Measurements from ENCODE around the gene LIPT2. TPM values are rescaled to one million over a fixed set of nuclear protein-coding genes. Genes with fewer than 3 reads are reported as not detected.

The LIPT2 gene
- total RNA-seq, 2 experiments from 2014 or later: 10.7 to 10.9 TPM

GRCh38 chr11:74471037-74471436, 22.5 kb downstream of the LIPT2 start:
- H3K4me1 ChIP-seq (ENCODE audit: insufficient read depth, low read length): peaks cover 6% of the 10 kb centered on the region
- no peaks in the 10 kb centered on the region for H3K36me3 ChIP-seq (ENCODE audit: insufficient read depth, low read length)
- no peak for TF ChIP-seq CTCF (IDR thresholded peaks at IDR 0.05)
- intact Hi-C loops (cut with DNase I, micrococcal nuclease): no loop called here
- no peaks in the 10 kb centered on the region for H3K4me1 Mint-ChIP-seq (ENCODE audit: low read depth)
- ATAC-seq (ENCODE audit: poor library complexity) (no peak), DNase-seq (no peak)
- no peaks in the 10 kb centered on the region for H3K9me3 ChIP-seq (ENCODE audit: control insufficient read depth in 1 of 2, insufficient read depth in 1 of 2, low read length in 2 of 2)
- H3K27ac Mint-ChIP-seq: no peak overlapping the region
- CTCF ChIA-PET: no interaction called here
- POLR2A ChIA-PET: interaction anchor here (1.2 kb wide), 1 partner anchor 22 kb away, joined by 3 read pairs; no protein-coding TSS in a partner anchor
- no peaks in the 10 kb centered on the region for H3K9me3 Mint-ChIP-seq
- H3K4me3 ChIP-seq (ENCODE audit: low read length): no peak overlapping the region
- H3K27me3 ChIP-seq (ENCODE audit: control insufficient read depth in 1 of 2, insufficient read depth in 2 of 2, low read length in 2 of 2): peaks cover 11 to 23% of the 10 kb centered on the region in 2 experiments
- H3K36me3 Mint-ChIP-seq (ENCODE audit: low read depth): no peaks in the 10 kb centered on the region
- H3K4me3 Mint-ChIP-seq: no peak overlapping the region
- H3K27me3 Mint-ChIP-seq: peaks cover 34% of the 10 kb centered on the region
- no peak overlapping the region for H3K27ac ChIP-seq (ENCODE audit: low read depth in 1 of 2, low read length in 2 of 2)

GRCh38 chr11:74470526-74470925, 23.0 kb downstream of the LIPT2 start:
- DNase-seq (no peak), ATAC-seq (ENCODE audit: poor library complexity) (no peak)
- Histone ChIP-seq H3K4me1 (ENCODE audit: insufficient read depth, low read length) (peaks cover 6% of the 10 kb centered on the region), H3K4me3 (ENCODE audit: low read length) (no peak overlapping the region), H3K27ac (ENCODE audit: low read depth in 1 of 2, low read length in 2 of 2) (no peak overlapping the region), H3K27me3 (ENCODE audit: control insufficient read depth in 1 of 2, insufficient read depth in 2 of 2, low read length in 2 of 2) (peaks cover 13 to 24% of the 10 kb centered on the region in 2 experiments), H3K36me3 (ENCODE audit: insufficient read depth, low read length) (no peaks in the 10 kb centered on the region), H3K9me3 (ENCODE audit: control insufficient read depth in 1 of 2, insufficient read depth in 1 of 2, low read length in 2 of 2) (no peaks in the 10 kb centered on the region)
- peaks cover 40% of the 10 kb centered on the region for H3K27me3 Mint-ChIP-seq
- ChIA-PET CTCF (no interaction called here), POLR2A (interaction anchor here (1.2 kb wide), 1 partner anchor 22 kb away, joined by 3 read pairs; no protein-coding TSS in a partner anchor)
- no peak for TF ChIP-seq CTCF (IDR thresholded peaks at IDR 0.05)
- no peaks in the 10 kb centered on the region for H3K36me3 Mint-ChIP-seq (ENCODE audit: low read depth)
- H3K27ac Mint-ChIP-seq: no peak overlapping the region
- no peaks in the 10 kb centered on the region for H3K9me3 Mint-ChIP-seq
- H3K4me1 Mint-ChIP-seq (ENCODE audit: low read depth): no peaks in the 10 kb centered on the region
- intact Hi-C loops (cut with DNase I, micrococcal nuclease): no loop called here
- H3K4me3 Mint-ChIP-seq: no peak overlapping the region

GRCh38 chr11:74468936-74469335, 24.6 kb downstream of the LIPT2 start:
- Histone ChIP-seq H3K27me3 (ENCODE audit: control insufficient read depth in 1 of 2, insufficient read depth in 2 of 2, low read length in 2 of 2) (peaks cover 13 to 33% of the 10 kb centered on the region in 2 experiments), H3K4me1 (ENCODE audit: insufficient read depth, low read length) (peaks cover 6% of the 10 kb centered on the region), H3K4me3 (ENCODE audit: low read length) (no peak overlapping the region), H3K9me3 (ENCODE audit: control insufficient read depth in 1 of 2, insufficient read depth in 1 of 2, low read length in 2 of 2) (no peaks in the 10 kb centered on the region), H3K27ac (ENCODE audit: low read depth in 1 of 2, low read length in 2 of 2) (no peak overlapping the region), H3K36me3 (ENCODE audit: insufficient read depth, low read length) (no peaks in the 10 kb centered on the region)
- H3K4me3 Mint-ChIP-seq: no peak overlapping the region
- ChIA-PET POLR2A (interaction anchor here (1.0 kb wide), 1 partner anchor 24 kb away, joined by 4 read pairs; the partner anchor contains the start of gene LIPT2), CTCF (no interaction called here)
- no peak for TF ChIP-seq CTCF (IDR thresholded peaks at IDR 0.05)
- H3K27me3 Mint-ChIP-seq: peaks cover 48% of the 10 kb centered on the region
- no peaks in the 10 kb centered on the region for H3K4me1 Mint-ChIP-seq (ENCODE audit: low read depth)
- H3K9me3 Mint-ChIP-seq: no peaks in the 10 kb centered on the region
- ATAC-seq (ENCODE audit: poor library complexity) (no peak), DNase-seq (no peak)
- no peak overlapping the region for H3K27ac Mint-ChIP-seq
- no peaks in the 10 kb centered on the region for H3K36me3 Mint-ChIP-seq (ENCODE audit: low read depth)
- intact Hi-C loops (cut with DNase I, micrococcal nuclease): no loop called here
